ENCODE data around the gene AP3B1. TPM values are rescaled to one million over a fixed set of nuclear protein-coding genes. Genes with fewer than 3 reads are reported as not detected.

Gene AP3B1
- total RNA-seq, 6 experiments from 2014 or later, result 51.8 to 66.8 (median 56.6) TPM

GRCh38 chr5:77987988-77988387 is 306.5 kb downstream of the AP3B1 start:
- Mint-ChIP-seq H3K27me3 (ENCODE audit: insufficient read depth) (peaks cover 6% of the 10 kb centered on the region), H3K4me3 (no peak overlapping the region)
- no peak for TF ChIP-seq CTCF (IDR thresholded peaks at IDR 0.05)

GRCh38 chr5:77987331-77987730 is 307.2 kb downstream of the AP3B1 start:
- Mint-ChIP-seq H3K4me1 (ENCODE audit: low read depth) (no peaks in the 10 kb centered on the region), H3K27ac (no peak overlapping the region), H3K36me3 (ENCODE audit: low read depth) (no peaks in the 10 kb centered on the region), H3K4me3 (no peak overlapping the region), H3K9me3 (no peaks in the 10 kb centered on the region), H3K27me3 (ENCODE audit: insufficient read depth) (peaks cover 4% of the 10 kb centered on the region)
- DNase-seq, result no peak
- TF ChIP-seq CTCF (IDR thresholded peaks at IDR 0.05), result no peak

More at GRCh38 chr5:77987988-77988387, 306.5 kb downstream of the AP3B1 start:
- DNase-seq, result no peak
- no peaks in the 10 kb centered on the region for H3K36me3 Mint-ChIP-seq (ENCODE audit: low read depth)
- H3K27ac Mint-ChIP-seq, result no peak overlapping the region
- H3K4me1 Mint-ChIP-seq (ENCODE audit: low read depth), result no peaks in the 10 kb centered on the region
- no peaks in the 10 kb centered on the region for H3K9me3 Mint-ChIP-seq

- Mint-ChIP-seq H3K9me3 (no peaks in the 10 kb centered on the region), H3K36me3 (ENCODE audit: low read depth) (no peaks in the 10 kb centered on the region), H3K4me3 (no peak overlapping the region), H3K4me1 (ENCODE audit: low read depth) (no peaks in the 10 kb centered on the region), H3K27me3 (ENCODE audit: insufficient read depth) (peaks cover 9% of the 10 kb centered on the region), H3K27ac (no peak overlapping the region)
- DNase-seq, result no peak
- TF ChIP-seq CTCF (IDR thresholded peaks at IDR 0.05), result no peak
Observed at GRCh38 chr5:77986261-77986660, 308.2 kb downstream of the AP3B1 start.

DNA sequence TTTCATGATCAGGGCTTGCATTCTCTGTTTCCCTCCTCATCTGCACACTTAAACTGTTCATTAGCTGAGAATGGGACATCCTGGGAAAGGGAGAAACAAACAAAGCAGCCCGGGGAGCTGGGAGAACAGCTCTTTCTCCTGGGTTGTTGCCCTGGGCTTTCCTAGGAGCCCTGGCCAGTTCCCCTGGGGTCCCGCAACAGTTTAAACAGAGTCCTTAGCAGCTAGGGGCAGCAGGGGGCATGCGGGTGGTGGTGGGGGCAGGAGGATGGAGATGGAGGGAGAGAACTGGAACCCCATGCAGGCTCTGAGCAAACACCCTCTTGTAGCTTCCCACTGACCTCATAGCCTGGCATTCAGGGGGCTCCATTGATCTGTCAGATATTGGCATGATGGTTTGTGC is 309.3 kb downstream of the AP3B1 start:
- Mint-ChIP-seq H3K27me3 (ENCODE audit: insufficient read depth) (peaks cover 17% of the 10 kb centered on the region), H3K27ac (no peak overlapping the region), H3K36me3 (ENCODE audit: low read depth) (no peaks in the 10 kb centered on the region), H3K4me3 (no peak overlapping the region), H3K9me3 (no peaks in the 10 kb centered on the region), H3K4me1 (ENCODE audit: low read depth) (no peaks in the 10 kb centered on the region)
- TF ChIP-seq CTCF (IDR thresholded peaks at IDR 0.05), result no peak
- no peak for DNase-seq

DNA sequence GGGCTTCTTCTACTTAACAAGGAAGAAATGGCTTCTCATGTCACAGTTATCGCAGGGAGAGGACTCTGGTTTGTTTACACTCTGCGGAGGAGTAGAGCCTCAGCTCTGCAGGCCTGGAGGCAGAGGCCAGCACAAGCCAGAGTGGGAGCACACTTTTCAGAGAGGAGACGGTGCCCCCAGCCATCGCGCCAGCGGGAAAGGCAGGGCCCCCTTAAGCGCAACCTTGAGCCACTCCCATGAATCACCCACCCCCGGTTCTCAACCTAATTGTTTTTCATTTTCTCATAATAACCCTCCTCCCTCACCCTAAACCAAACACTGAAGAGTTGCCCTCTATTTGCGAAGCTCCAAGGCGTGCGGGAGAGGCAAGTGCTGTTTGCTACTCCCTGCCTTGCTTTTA is 309.9 kb downstream of the AP3B1 start:
- no peak overlapping the region for H3K27ac Mint-ChIP-seq
- H3K4me1 Mint-ChIP-seq (ENCODE audit: low read depth), result no peaks in the 10 kb centered on the region
- TF ChIP-seq CTCF (IDR thresholded peaks at IDR 0.05), result no peak
- no peaks in the 10 kb centered on the region for H3K9me3 Mint-ChIP-seq
- no peak overlapping the region for H3K4me3 Mint-ChIP-seq
- DNase-seq, result no peak
- peaks cover 24% of the 10 kb centered on the region for H3K27me3 Mint-ChIP-seq (ENCODE audit: insufficient read depth)
- no peaks in the 10 kb centered on the region for H3K36me3 Mint-ChIP-seq (ENCODE audit: low read depth)

All from HFFc6 (cell line).